GM11168 (cell line): Measurements from ENCODE around the gene BOC.
"Not testable (repeated sequence)": the region's sequence is repeated elsewhere in the genome, so short reads cannot be mapped to it uniquely, and the experiment has no call there.

ENCODE experiments used
- in situ Hi-C: fragments of 300-500 bp; cut with MboI; formaldehyde crosslinking; loops from one replicate; pipeline ENCODE4 v1.12.0; 2022; ENCODE audit warnings: low sequenced_read_pairs; ENCODE audit not compliant: unreplicated experiment

The BOC gene

GRCh38 chr3:113211330-113212149, at the start of gene BOC:
Gene BOC (plus strand): TSS chr3:113211557. CDS start chr3:113249803, 38,246 bp downstream.
- in situ Hi-C loops = no loop called here

- in situ Hi-C loops = no loop called here
Observed at GRCh38 chr3:113161661-113162060, 49.7 kb upstream of the BOC start.

GRCh38 chr3:113163152-113163551, 48.2 kb upstream of the BOC start:
- in situ Hi-C loops = no loop called here

GRCh38 chr3:113165841-113166240, 45.5 kb upstream of the BOC start:
- in situ Hi-C loops = no loop called here

- in situ Hi-C loops = no loop called here
Observed at GRCh38 chr3:113166357-113166718, 45.0 kb upstream of the BOC start.

- in situ Hi-C loops = no loop called here
Observed at GRCh38 chr3:113166719-113167492, 44.5 kb upstream of the BOC start.

GRCh38 chr3:113167825-113168801, 43.2 kb upstream of the BOC start:
- in situ Hi-C loops = no loop called here

- in situ Hi-C loops = no loop called here
Observed at GRCh38 chr3:113169891-113170452, 41.4 kb upstream of the BOC start.

GRCh38 chr3:113170771-113171170, 40.6 kb upstream of the BOC start:
- in situ Hi-C loops = no loop called here

GRCh38 chr3:113171675-113172300, 39.6 kb upstream of the BOC start:
- in situ Hi-C loops = not testable (repeated sequence)

- in situ Hi-C loops = no loop called here
Observed at GRCh38 chr3:113173102-113173501, 38.3 kb upstream of the BOC start.

- in situ Hi-C loops = no loop called here
Observed at GRCh38 chr3:113174304-113174703, 37.1 kb upstream of the BOC start.

- in situ Hi-C loops = no loop called here
Observed at GRCh38 chr3:113174801-113175485, 36.4 kb upstream of the BOC start.

- in situ Hi-C loops = no loop called here
Observed at GRCh38 chr3:113177526-113177925, 33.8 kb upstream of the BOC start.

- in situ Hi-C loops = no loop called here
Observed at GRCh38 chr3:113179235-113179824, 32.0 kb upstream of the BOC start.

GRCh38 chr3:113183748-113184661, 27.4 kb upstream of the BOC start:
- in situ Hi-C loops = no loop called here

- in situ Hi-C loops = no loop called here
Observed at GRCh38 chr3:113185194-113185835, 26.0 kb upstream of the BOC start.
